ENCODE data around the gene NAP1L5. TPM values are rescaled to one million over a fixed set of nuclear protein-coding genes. Genes with fewer than 3 reads are reported as not detected.

The NAP1L5 gene
- polyA plus RNA-seq, 3 donors: 0.18 to 0.87 (median 0.41) TPM

DNA sequence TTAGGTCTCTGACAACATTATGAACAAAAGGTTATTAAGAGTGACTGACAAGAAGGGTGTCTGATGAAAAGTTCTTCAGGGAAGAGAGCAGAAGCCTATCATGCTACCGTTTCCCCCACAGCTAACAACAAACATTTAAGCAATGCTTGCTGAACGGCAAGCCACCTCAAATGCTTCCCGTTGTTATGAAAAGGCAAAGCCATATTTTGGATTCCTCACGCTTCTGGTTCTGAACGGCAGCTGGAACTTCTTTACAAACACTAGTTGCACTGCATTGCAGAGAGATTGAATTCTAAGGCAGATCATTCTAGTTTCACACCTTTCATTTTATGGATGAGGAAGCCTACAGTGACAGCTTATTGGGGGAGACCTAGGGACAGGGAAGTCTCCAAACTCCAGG is 48.6 kb upstream of the NAP1L5 start:
- H3K9me3 Mint-ChIP-seq: no peaks in the 10 kb centered on the region
- Histone ChIP-seq H3K4me2 (replicated peaks; ENCODE audit: extremely low read depth, low read length, poor library complexity, severe bottlenecking) (no peak overlapping the region), H2AFZ (ENCODE audit: insufficient read depth, low read depth, low read length, poor library complexity, severe bottlenecking) (no peak overlapping the region), H3K4me1 (ENCODE audit: control insufficient read depth in 1 of 2, insufficient read depth in 2 of 2, low read length in 2 of 2) (no peaks in the 10 kb centered on the region), H3K27me3 (ENCODE audit: control insufficient read depth in 2 of 2, insufficient read depth in 2 of 2, low read length in 2 of 2) (no peaks in the 10 kb centered on the region), H3K9ac (ENCODE audit: insufficient read depth, low read length, poor library complexity, severe bottlenecking) (no peak overlapping the region), H3K79me2 (ENCODE audit: insufficient read depth, low read length) (no peaks in the 10 kb centered on the region), H3K9me3 (replicated peaks in 1 of 2; ENCODE audit: control insufficient read depth in 1 of 2, insufficient read depth in 1 of 2, low read length in 2 of 2) (no peaks in the 10 kb centered on the region), H3K4me3 (replicated peaks in 1 of 3; ENCODE audit: low read depth in 2 of 3, low read length in 3 of 3) (no peak overlapping the region), H4K20me1 (ENCODE audit: insufficient read depth, low read length) (no peaks in the 10 kb centered on the region), H3K27ac (ENCODE audit: low read depth in 1 of 2, low read length in 2 of 2) (no peak overlapping the region), H3K36me3 (replicated peaks in 1 of 2; ENCODE audit: control insufficient read depth in 1 of 2, insufficient read depth in 2 of 2, low read length in 2 of 2) (peaks cover 87 to 100% of the 10 kb centered on the region in 2 donors)
- H3K36me3 Mint-ChIP-seq: peaks cover 91 to 97% of the 10 kb centered on the region in 2 donors
- intact Hi-C loops (cut with micrococcal nuclease): no loop called here
- DNase-seq: no peak
- no peaks in the 10 kb centered on the region for H3K4me1 Mint-ChIP-seq
- no peaks in the 10 kb centered on the region for H3K27me3 Mint-ChIP-seq (ENCODE audit: low read depth in 3 of 3)
- no peak overlapping the region for H3K27ac Mint-ChIP-seq
- no peak overlapping the region for H3K4me3 Mint-ChIP-seq
- 100% methylated on average over 4 of the region's 5 CpGs for WGBS (ENCODE audit: insufficient coverage)
- TF ChIP-seq, protein P1, sequence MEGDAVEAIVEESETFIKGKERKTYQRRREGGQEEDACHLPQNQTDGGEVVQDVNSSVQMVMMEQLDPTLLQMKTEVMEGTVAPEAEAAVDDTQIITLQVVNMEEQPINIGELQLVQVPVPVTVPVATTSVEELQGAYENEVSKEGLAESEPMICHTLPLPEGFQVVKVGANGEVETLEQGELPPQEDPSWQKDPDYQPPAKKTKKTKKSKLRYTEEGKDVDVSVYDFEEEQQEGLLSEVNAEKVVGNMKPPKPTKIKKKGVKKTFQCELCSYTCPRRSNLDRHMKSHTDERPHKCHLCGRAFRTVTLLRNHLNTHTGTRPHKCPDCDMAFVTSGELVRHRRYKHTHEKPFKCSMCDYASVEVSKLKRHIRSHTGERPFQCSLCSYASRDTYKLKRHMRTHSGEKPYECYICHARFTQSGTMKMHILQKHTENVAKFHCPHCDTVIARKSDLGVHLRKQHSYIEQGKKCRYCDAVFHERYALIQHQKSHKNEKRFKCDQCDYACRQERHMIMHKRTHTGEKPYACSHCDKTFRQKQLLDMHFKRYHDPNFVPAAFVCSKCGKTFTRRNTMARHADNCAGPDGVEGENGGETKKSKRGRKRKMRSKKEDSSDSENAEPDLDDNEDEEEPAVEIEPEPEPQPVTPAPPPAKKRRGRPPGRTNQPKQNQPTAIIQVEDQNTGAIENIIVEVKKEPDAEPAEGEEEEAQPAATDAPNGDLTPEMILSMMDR (IDR thresholded peaks at IDR 0.05): no peak

DNA sequence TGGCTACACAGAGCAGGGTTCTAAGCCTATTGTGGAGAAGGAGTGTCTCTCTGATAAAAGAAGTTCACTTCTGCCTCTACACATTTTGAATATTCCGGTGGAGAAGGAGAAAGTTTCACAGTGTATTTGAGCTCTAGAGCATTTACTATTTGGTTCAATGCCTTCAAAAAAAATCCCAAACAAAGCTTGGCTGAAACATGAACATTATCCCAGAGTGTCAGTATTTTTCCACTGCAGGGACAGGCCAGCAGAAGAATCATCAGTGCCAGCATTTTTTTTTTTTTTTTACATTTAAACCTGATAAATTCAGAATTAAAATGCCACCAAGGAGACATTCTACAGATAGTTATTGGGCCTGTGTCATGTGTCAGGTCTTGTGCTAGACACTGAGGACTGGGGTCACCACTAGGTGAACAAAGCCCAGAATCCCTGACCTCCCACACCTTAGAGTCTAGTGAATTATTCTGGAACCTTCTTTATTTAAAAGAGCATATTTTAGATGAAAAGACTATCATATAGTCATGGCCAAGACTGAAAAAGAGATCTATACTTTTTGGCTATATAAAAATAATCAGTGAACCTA is 48.0 kb upstream of the NAP1L5 start:
- peaks cover 88 to 100% of the 10 kb centered on the region in 2 donors for H3K36me3 ChIP-seq (replicated peaks in 1 of 2; ENCODE audit: control insufficient read depth in 1 of 2, insufficient read depth in 2 of 2, low read length in 2 of 2)

More for the DNA sequence above, 48.0 kb upstream of the NAP1L5 start:
- Mint-ChIP-seq H3K4me1 (no peaks in the 10 kb centered on the region), H3K9me3 (no peaks in the 10 kb centered on the region), H3K4me3 (no peak overlapping the region), H3K36me3 (peaks cover 91 to 97% of the 10 kb centered on the region in 2 donors), H3K27me3 (ENCODE audit: low read depth in 3 of 3) (no peaks in the 10 kb centered on the region), H3K27ac (peak overlapping the region in 1 of 7 donors; percentile 65)
- Histone ChIP-seq H3K4me1 (ENCODE audit: control insufficient read depth in 1 of 2, insufficient read depth in 2 of 2, low read length in 2 of 2) (no peaks in the 10 kb centered on the region), H3K27me3 (ENCODE audit: control insufficient read depth in 2 of 2, insufficient read depth in 2 of 2, low read length in 2 of 2) (no peaks in the 10 kb centered on the region), H3K27ac (ENCODE audit: low read depth in 1 of 2, low read length in 2 of 2) (no peak overlapping the region), H2AFZ (ENCODE audit: insufficient read depth, low read depth, low read length, poor library complexity, severe bottlenecking) (no peak overlapping the region), H3K4me3 (replicated peaks in 1 of 3; ENCODE audit: low read depth in 2 of 3, low read length in 3 of 3) (no peak overlapping the region), H3K9me3 (replicated peaks in 1 of 2; ENCODE audit: control insufficient read depth in 1 of 2, insufficient read depth in 1 of 2, low read length in 2 of 2) (no peaks in the 10 kb centered on the region), H4K20me1 (ENCODE audit: insufficient read depth, low read length) (no peaks in the 10 kb centered on the region), H3K9ac (ENCODE audit: insufficient read depth, low read length, poor library complexity, severe bottlenecking) (no peak overlapping the region), H3K79me2 (ENCODE audit: insufficient read depth, low read length) (no peaks in the 10 kb centered on the region), H3K4me2 (replicated peaks; ENCODE audit: extremely low read depth, low read length, poor library complexity, severe bottlenecking) (no peak overlapping the region)
- intact Hi-C loops (cut with micrococcal nuclease): no loop called here
- DNase-seq: no peak
- TF ChIP-seq, protein P1 (IDR thresholded peaks at IDR 0.05): no peak
- WGBS (ENCODE audit: insufficient coverage): no CpG with 5 or more reads among the region's 1 CpG
